Osteoblast (primary cell): ENCODE results near the gene PLCL2. TPM values are rescaled to one million over a fixed set of nuclear protein-coding genes. Genes with fewer than 3 reads are reported as not detected.

Experiments
- DNase-seq: peaks from one replicate; pipeline ENCODE4 v3.0.0; 2011; ENCODE audit warnings: low spot score, mixed read lengths; ENCODE audit not compliant: insufficient read length; ENCODE audit errors: missing footprints
- H2AFZ ChIP-seq: 2 replicates; pipeline ENCODE4 v1.6.0; 2011; ENCODE audit warnings: mild to moderate bottlenecking, low read length
- H3K27ac ChIP-seq: 2 replicates; pipeline ENCODE4 v1.5.1; 2011; ENCODE audit warnings: mild to moderate bottlenecking, low read depth, low read length, moderate library complexity
- H3K27me3 ChIP-seq: 2 replicates; pipeline ENCODE4 v1.6.0; 2012; ENCODE audit warnings: mild to moderate bottlenecking, control low read depth, inconsistent platforms, low read length, moderate library complexity; ENCODE audit not compliant: insufficient read depth
- H3K36me3 ChIP-seq: 2 replicates; pipeline ENCODE4 v1.5.1; 2011; ENCODE audit warnings: mild to moderate bottlenecking, low read length, control low read depth, moderate library complexity; ENCODE audit not compliant: insufficient read depth
- H3K4me1 ChIP-seq: 2 replicates; pipeline ENCODE4 v1.5.1; 2011; ENCODE audit warnings: mild to moderate bottlenecking, low read length, control low read depth, moderate library complexity; ENCODE audit not compliant: insufficient read depth
- H3K4me2 ChIP-seq: 2 replicates; pipeline ENCODE4 v1.6.0; 2011; ENCODE audit warnings: mild to moderate bottlenecking, low read length; ENCODE audit not compliant: insufficient read depth
- H3K4me3 ChIP-seq: fragments of 200-600 bp; sonication (generic); 3 replicates; pipeline ENCODE4 v1.5.1; 2012; ENCODE audit warnings: mild to moderate bottlenecking, low read length, inconsistent platforms; ENCODE audit not compliant: insufficient read depth
- H3K79me2 ChIP-seq: 2 replicates; pipeline ENCODE4 v1.6.0; 2012; ENCODE audit warnings: mild to moderate bottlenecking, low read length, control low read depth, inconsistent platforms; ENCODE audit not compliant: insufficient read depth
- H3K9me3 ChIP-seq: 2 replicates; pipeline ENCODE4 v1.5.1; 2011; ENCODE audit warnings: low read depth, low read length, control low read depth
- H4K20me1 ChIP-seq: 2 replicates; pipeline ENCODE4 v1.6.0; 2012; ENCODE audit warnings: mild to moderate bottlenecking, low read length, control low read depth; ENCODE audit not compliant: insufficient read depth
- CTCF ChIP-seq: IDR thresholded peaks from 2 replicates; pipeline ENCODE4 v1.5.1; 2011; ENCODE audit warnings: mild to moderate bottlenecking, low read depth, low read length, moderate library complexity; ENCODE audit errors: extremely low read depth
- total RNA-seq: library from RNA; depleted of rRNA; stranded (reverse); fragments of >200 nt; gene quantifications from 2 replicates; pipeline ENCODE4 v1.2.3, GENCODE V29; 2012

The PLCL2 gene
- total RNA-seq, 1 donor: 5.1 TPM

GRCh38 chr3:16896094-16896627 lies 11.4 kb downstream of the PLCL2 start:
- Histone ChIP-seq H3K36me3 (no peaks in the 10 kb centered on the region), H3K4me3 (no peak overlapping the region), H3K27me3 (no peaks in the 10 kb centered on the region), H4K20me1 (no peaks in the 10 kb centered on the region), H3K27ac (no peak overlapping the region), H2AFZ (no peak overlapping the region), H3K9me3 (no peaks in the 10 kb centered on the region), H3K79me2 (no peaks in the 10 kb centered on the region), H3K4me1 (no peaks in the 10 kb centered on the region), H3K4me2 (no peak overlapping the region)
- TF ChIP-seq CTCF: no peak
- DNase-seq: no peak

DNA sequence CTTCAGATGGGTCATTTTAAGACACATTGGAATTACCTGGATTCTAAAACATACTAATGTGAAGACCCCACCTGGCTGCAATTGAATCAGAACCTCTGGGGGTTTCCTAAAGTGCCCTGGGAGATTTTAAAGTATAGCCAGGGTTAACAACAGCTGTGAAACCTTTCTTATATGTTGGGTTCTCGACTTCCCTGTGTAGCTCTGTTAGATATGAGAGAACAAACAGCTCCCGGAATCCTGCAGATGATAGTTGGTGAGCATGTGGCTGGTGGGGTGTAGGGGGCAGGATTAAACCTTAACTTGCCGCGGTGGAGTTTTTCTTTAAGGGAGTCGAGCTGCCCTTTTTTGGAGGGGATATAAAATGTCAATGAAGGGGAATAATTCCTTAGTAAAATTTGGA lies 12.1 kb downstream of the PLCL2 start:
- H3K4me1 ChIP-seq: no peaks in the 10 kb centered on the region
- H3K79me2 ChIP-seq: no peaks in the 10 kb centered on the region
- TF ChIP-seq CTCF: no peak
- no peaks in the 10 kb centered on the region for H4K20me1 ChIP-seq
- H3K4me3 ChIP-seq: no peak overlapping the region
- no peak overlapping the region for H2AFZ ChIP-seq
- no peaks in the 10 kb centered on the region for H3K27me3 ChIP-seq
- H3K36me3 ChIP-seq: no peaks in the 10 kb centered on the region
- no peak for DNase-seq
- H3K9me3 ChIP-seq: no peaks in the 10 kb centered on the region
- no peak overlapping the region for H3K27ac ChIP-seq
- no peak overlapping the region for H3K4me2 ChIP-seq

GRCh38 chr3:16897254-16897926 lies 12.6 kb downstream of the PLCL2 start:
- peak overlapping the region; percentile 12 for H3K4me3 ChIP-seq
- TF ChIP-seq CTCF: no peak
- H3K27me3 ChIP-seq: no peaks in the 10 kb centered on the region
- DNase-seq: peak; percentile 59
- no peaks in the 10 kb centered on the region for H4K20me1 ChIP-seq
- H3K4me1 ChIP-seq: no peaks in the 10 kb centered on the region
- no peak overlapping the region for H2AFZ ChIP-seq
- no peaks in the 10 kb centered on the region for H3K9me3 ChIP-seq
- no peaks in the 10 kb centered on the region for H3K79me2 ChIP-seq
- peak overlapping the region; percentile 32 for H3K4me2 ChIP-seq
- no peaks in the 10 kb centered on the region for H3K36me3 ChIP-seq
- no peak overlapping the region for H3K27ac ChIP-seq

- Histone ChIP-seq H3K4me2 (no peak overlapping the region), H2AFZ (no peak overlapping the region)
Measured at GRCh38 chr3:16898595-16899395, 14.0 kb downstream of the PLCL2 start.

More at GRCh38 chr3:16898595-16899395, 14.0 kb downstream of the PLCL2 start:
- peak; percentile 37 for DNase-seq
- no peak overlapping the region for H3K4me3 ChIP-seq
- H3K27me3 ChIP-seq: no peaks in the 10 kb centered on the region
- TF ChIP-seq CTCF: no peak
- H3K4me1 ChIP-seq: no peaks in the 10 kb centered on the region
- no peak overlapping the region for H3K27ac ChIP-seq
- no peaks in the 10 kb centered on the region for H3K36me3 ChIP-seq
- H3K79me2 ChIP-seq: no peaks in the 10 kb centered on the region
- H4K20me1 ChIP-seq: no peaks in the 10 kb centered on the region
- H3K9me3 ChIP-seq: no peaks in the 10 kb centered on the region
